Mesendoderm (in vitro differentiated cells): ENCODE results near the gene ALG13. TPM values are rescaled to one million over a fixed set of nuclear protein-coding genes. Genes with fewer than 3 reads are reported as not detected.
A peak's percentile ranks its signal among the peaks of the same experiment; 100 is the strongest.
"Not testable (repeated sequence)": the region's sequence is repeated elsewhere in the genome, so short reads cannot be mapped to it uniquely, and the experiment has no call there.

Source experiments
- DNase-seq: peaks from one replicate; pipeline ENCODE4 v3.0.0; 2013
- H2AK5ac ChIP-seq: 2 replicates; pipeline ENCODE4 v1.6.1; 2013; ENCODE audit warnings: low read length, inconsistent platforms
- H2BK120ac ChIP-seq: 2 replicates; pipeline ENCODE4 v1.6.1; 2013; ENCODE audit warnings: low read depth, mild to moderate bottlenecking, low read length, moderate library complexity, mixed read lengths
- H2BK15ac ChIP-seq: replicated peaks from 2 replicates; pipeline ENCODE4 v1.6.1; 2013; ENCODE audit warnings: low read depth, mild to moderate bottlenecking, moderate library complexity
- H2BK5ac ChIP-seq: 2 replicates; pipeline ENCODE4 v1.6.1; 2013; ENCODE audit warnings: low read length, inconsistent platforms
- H3K18ac ChIP-seq: 2 replicates; pipeline ENCODE4 v1.6.1; 2013; ENCODE audit warnings: mild to moderate bottlenecking, low read length, mixed read lengths
- H3K23ac ChIP-seq: one replicate; pipeline ENCODE4 v1.6.1; 2013; ENCODE audit warnings: low read length
- H3K27ac ChIP-seq: 2 replicates; pipeline ENCODE4 v1.5.1; 2013; ENCODE audit warnings: low read depth, mild to moderate bottlenecking, inconsistent platforms, low read length, moderate library complexity
- H3K27me3 ChIP-seq: 2 replicates; pipeline ENCODE4 v1.6.1; 2013; ENCODE audit warnings: low read length, control low read depth, mild to moderate bottlenecking, inconsistent platforms; ENCODE audit not compliant: insufficient read depth, poor library complexity
- H3K36me3 ChIP-seq: 2 replicates; pipeline ENCODE4 v1.6.1; 2013; ENCODE audit warnings: low read length, inconsistent platforms; ENCODE audit not compliant: control insufficient read depth, insufficient read depth
- H3K4ac ChIP-seq: one replicate; pipeline ENCODE4 v1.6.1; 2013; ENCODE audit warnings: low read depth, mild to moderate bottlenecking, low read length, moderate library complexity
- H3K4me1 ChIP-seq: 2 replicates; pipeline ENCODE4 v1.6.1; 2013; ENCODE audit warnings: low read depth, low read length, inconsistent platforms; ENCODE audit not compliant: control insufficient read depth
- H3K4me2 ChIP-seq: 2 replicates; pipeline ENCODE4 v1.6.1; 2013; ENCODE audit warnings: low read length
- H3K4me3 ChIP-seq: 2 replicates; pipeline ENCODE4 v1.5.1; 2013; ENCODE audit warnings: mild to moderate bottlenecking, low read length
- H3K56ac ChIP-seq: one replicate; pipeline ENCODE4 v1.6.1; 2013; ENCODE audit warnings: low read length
- H3K79me1 ChIP-seq: 2 replicates; pipeline ENCODE4 v1.6.1; 2013; ENCODE audit warnings: low read length, inconsistent platforms
- H3K79me2 ChIP-seq: 2 replicates; pipeline ENCODE4 v1.6.1; 2013; ENCODE audit warnings: mild to moderate bottlenecking, low read length; ENCODE audit not compliant: control insufficient read depth, insufficient read depth
- H3K9ac ChIP-seq: 2 replicates; pipeline ENCODE4 v1.6.1; 2013; ENCODE audit warnings: low read length, inconsistent platforms
- H4K5ac ChIP-seq: one replicate; pipeline ENCODE4 v1.6.1; 2013; ENCODE audit warnings: low read length
- H4K8ac ChIP-seq: one replicate; pipeline ENCODE4 v1.6.1; 2013; ENCODE audit warnings: low read depth, mild to moderate bottlenecking, control low read depth, low read length, moderate library complexity
- WGBS: extraction: QIAGEN DNeasy Blood & Tissue Kit; methylation state at CpG from one replicate; pipeline ENCODE4 v1.1.7; 2013; ENCODE audit warnings: low lambda C conversion rate, missing lambda C conversion rate; ENCODE audit not compliant: insufficient coverage; ENCODE audit errors: extremely low coverage; 5-methylcytosine and 5-hydroxymethylcytosine counted together
- polyA plus RNA-seq, 2 experiments: library from polyadenylated mRNA; stranded (reverse); fragments of 200-250 nt; gene quantifications; one replicate each; pipeline ENCODE4 v1.2.3, GENCODE V29; 2013

ALG13 gene
- polyA plus RNA-seq (2013, experiment 1 of 2), result 42.9 TPM
- polyA plus RNA-seq (2013, experiment 2 of 2), result 42.5 TPM

DNA sequence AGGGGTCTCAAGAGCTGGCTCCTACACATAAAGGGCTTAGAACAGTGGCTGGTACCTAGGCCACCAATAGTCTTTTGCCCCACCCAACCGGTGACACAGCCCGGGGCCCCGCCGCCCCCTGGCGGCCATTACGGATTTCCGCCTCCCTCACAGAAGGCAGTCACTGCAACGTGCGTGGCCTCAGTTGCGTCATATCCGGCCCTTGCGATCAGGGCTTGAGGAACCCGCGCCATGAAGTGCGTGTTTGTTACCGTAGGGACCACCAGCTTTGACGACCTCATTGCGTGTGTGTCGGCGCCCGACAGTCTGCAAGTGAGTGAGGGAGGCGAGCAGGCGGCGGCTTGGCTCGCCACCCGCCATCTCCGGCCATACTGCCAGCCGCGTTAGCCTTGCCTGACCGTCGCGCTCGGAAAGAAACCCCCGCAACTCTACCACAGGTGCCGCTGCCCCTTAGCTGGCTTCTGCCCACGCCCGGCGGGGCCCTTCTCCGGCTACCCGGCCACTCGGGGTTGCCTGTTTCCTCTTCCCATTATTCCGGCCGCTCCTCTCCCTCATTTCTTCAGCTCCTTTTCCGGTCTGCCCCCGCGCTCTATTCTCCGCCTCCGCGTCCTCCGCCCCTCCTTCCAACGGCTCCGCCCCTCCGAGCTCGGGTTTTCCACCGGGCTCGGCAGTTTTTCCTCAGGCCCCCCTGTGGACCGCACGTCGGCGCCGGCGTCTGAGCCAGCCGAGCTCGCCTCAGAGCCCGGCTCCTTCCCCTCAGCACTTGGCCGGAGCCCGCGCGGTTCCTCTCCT is at the start of gene ALG13:
TSS of gene ALG13 (plus strand) at position 183 of the 792 bp plus-strand sequence. CDS start at position 232, 49 bp downstream.
- H2BK120ac ChIP-seq, result no peak within 1 kb of the TSS
- H3K56ac ChIP-seq, result peak within 1 kb of the TSS; percentile 96
- no peak within 1 kb of the TSS for H4K5ac ChIP-seq
- no peaks in the 10 kb centered on the region for H3K79me1 ChIP-seq
- peak within 1 kb of the TSS; percentile 93 for H3K27ac ChIP-seq
- H3K9ac ChIP-seq, result peak within 1 kb of the TSS; percentile 91
- H2BK5ac ChIP-seq, result peak within 1 kb of the TSS; percentile 78
- no peaks in the 10 kb centered on the region for H3K4me1 ChIP-seq
- no CpG with 5 or more reads among the region's 69 CpGs for WGBS
- no peak within 1 kb of the TSS for H2AK5ac ChIP-seq
- no peak within 1 kb of the TSS for H3K23ac ChIP-seq
- peak; percentile 94 for DNase-seq
- no peak within 1 kb of the TSS for H2BK15ac ChIP-seq
- H3K27me3 ChIP-seq, result no peaks in the 10 kb centered on the region
- H3K4ac ChIP-seq, result peak within 1 kb of the TSS; percentile 99
- peak within 1 kb of the TSS; percentile 56 for H4K8ac ChIP-seq
- peak within 1 kb of the TSS; percentile 73 for H3K4me3 ChIP-seq
- peak within 1 kb of the TSS; percentile 35 for H3K4me2 ChIP-seq
- H3K18ac ChIP-seq, result peak within 1 kb of the TSS; percentile 100
- H3K36me3 ChIP-seq, result no peaks in the 10 kb centered on the region
- no peaks in the 10 kb centered on the region for H3K79me2 ChIP-seq

- WGBS, result no CpG with 5 or more reads among the region's 1 CpG
- Histone ChIP-seq H2BK120ac (no peak overlapping the region), H3K4ac (no peak overlapping the region), H2BK5ac (no peak overlapping the region), H3K36me3 (no peaks in the 10 kb centered on the region), H4K8ac (no peak overlapping the region), H3K79me2 (no peaks in the 10 kb centered on the region), H3K79me1 (no peaks in the 10 kb centered on the region), H3K18ac (no peak overlapping the region), H3K56ac (no peak overlapping the region), H4K5ac (no peak overlapping the region), H2AK5ac (no peak overlapping the region), H3K27ac (no peak overlapping the region), H3K4me2 (no peak overlapping the region), H3K27me3 (no peaks in the 10 kb centered on the region), H3K4me1 (no peaks in the 10 kb centered on the region), H3K23ac (no peak overlapping the region), H3K4me3 (no peak overlapping the region), H2BK15ac (no peak overlapping the region), H3K9ac (no peak overlapping the region)
- DNase-seq, result no peak
Measured at GRCh38 chrX:111634823-111635729, 45.9 kb upstream of the ALG13 start.

GRCh38 chrX:111641969-111642368 is 39.0 kb upstream of the ALG13 start:
- Histone ChIP-seq H3K23ac (no peak overlapping the region), H3K79me1 (no peaks in the 10 kb centered on the region), H2BK5ac (no peak overlapping the region), H3K79me2 (no peaks in the 10 kb centered on the region), H3K4ac (no peak overlapping the region), H3K4me1 (no peaks in the 10 kb centered on the region), H3K56ac (no peak overlapping the region), H4K5ac (no peak overlapping the region), H3K4me3 (no peak overlapping the region), H3K4me2 (no peak overlapping the region), H3K27ac (no peak overlapping the region), H2AK5ac (no peak overlapping the region), H2BK120ac (no peak overlapping the region), H4K8ac (no peak overlapping the region), H3K9ac (no peak overlapping the region), H3K36me3 (no peaks in the 10 kb centered on the region), H2BK15ac (no peak overlapping the region), H3K18ac (no peak overlapping the region), H3K27me3 (no peaks in the 10 kb centered on the region)
- no CpG with 5 or more reads among the region's 3 CpGs for WGBS
- DNase-seq, result no peak

- no CpG with 5 or more reads among the region's 3 CpGs for WGBS
- not testable (repeated sequence) for H3K4ac ChIP-seq, H4K5ac ChIP-seq, H3K4me3 ChIP-seq, H3K56ac ChIP-seq, H2BK5ac ChIP-seq, DNase-seq, H3K4me2 ChIP-seq, H2BK15ac ChIP-seq, H3K4me1 ChIP-seq, H3K27me3 ChIP-seq, H3K18ac ChIP-seq, H2AK5ac ChIP-seq, H4K8ac ChIP-seq, H3K79me2 ChIP-seq, H3K79me1 ChIP-seq, H3K36me3 ChIP-seq, H2BK120ac ChIP-seq, H3K9ac ChIP-seq, H3K23ac ChIP-seq, H3K27ac ChIP-seq
Measured at GRCh38 chrX:111645165-111645564, 35.8 kb upstream of the ALG13 start.

- Histone ChIP-seq H3K79me1 (no peaks in the 10 kb centered on the region), H4K8ac (no peak overlapping the region), H3K4me3 (no peak overlapping the region), H3K27me3 (no peaks in the 10 kb centered on the region), H3K4ac (no peak overlapping the region), H2BK5ac (no peak overlapping the region), H3K56ac (no peak overlapping the region), H2BK15ac (no peak overlapping the region), H3K36me3 (no peaks in the 10 kb centered on the region), H3K79me2 (no peaks in the 10 kb centered on the region), H2BK120ac (no peak overlapping the region), H3K9ac (no peak overlapping the region), H4K5ac (no peak overlapping the region), H2AK5ac (no peak overlapping the region), H3K4me1 (no peaks in the 10 kb centered on the region), H3K27ac (no peak overlapping the region), H3K18ac (no peak overlapping the region), H3K4me2 (no peak overlapping the region), H3K23ac (no peak overlapping the region)
- no peak for DNase-seq
Measured at GRCh38 chrX:111645607-111646006, 35.4 kb upstream of the ALG13 start.
